ENCODE measurements around the gene GALNT14.

GRCh38 chr2:31016648-31017047, 121.6 kb downstream of the GALNT14 start:
- no peak for TF ChIP-seq GATA2 (IDR thresholded peaks at IDR 0.05; ENCODE audit: low read depth, low read length)
- TF ChIP-seq GATA3 (IDR thresholded peaks at IDR 0.05; ENCODE audit: low read depth, low read length), result no peak
